Lower lobe of right lung (tissue), 2 donors: ENCODE measurements around the gene NUMA1. TPM values are rescaled to one million over a fixed set of nuclear protein-coding genes. Genes with fewer than 3 reads are reported as not detected.

Experiments
- ATAC-seq, 2 donors: fragments of 200-7000 bp; cut with Tn5 transposase; one replicate each; pipeline ENCODE4 v1.9.1; 2020 to 2022; ENCODE audit warnings: mild to moderate bottlenecking in 2 of 2, moderate library complexity in 2 of 2
- DNase-seq: peaks from one replicate; pipeline ENCODE4 v3.0.0-alpha.2; 2020
- H3K27ac ChIP-seq: fragments of 200-600 bp; one replicate; pipeline ENCODE4 v1.8.0; 2022
- H3K27me3 ChIP-seq: fragments of 200-600 bp; one replicate; pipeline ENCODE4 v1.8.0; 2022; ENCODE audit warnings: low read depth
- H3K36me3 ChIP-seq: fragments of 200-600 bp; one replicate; pipeline ENCODE4 v1.8.0; 2022; ENCODE audit warnings: mild to moderate bottlenecking
- H3K4me1 ChIP-seq: fragments of 200-600 bp; one replicate; pipeline ENCODE4 v1.8.0; 2022
- H3K4me3 ChIP-seq: fragments of 200-600 bp; one replicate; pipeline ENCODE4 v1.8.0; 2022; ENCODE audit warnings: mild to moderate bottlenecking
- H3K9me3 ChIP-seq: fragments of 200-600 bp; one replicate; pipeline ENCODE4 v1.8.0; 2022
- CTCF ChIP-seq: fragments of 200-600 bp; IDR thresholded peaks from one replicate; pipeline ENCODE4 v1.8.0; 2022; ENCODE audit warnings: antibody characterized with exemption, mild to moderate bottlenecking
- intact Hi-C: fragments of 100-400 bp; cut with DNase I; formaldehyde crosslinking; loops from one replicate; pipeline ENCODE4 v1.11.0; 2022
- total RNA-seq: library from RNA; stranded (reverse); fragmentation: NEBNext Ultra II Directional; extraction: Animal tissue kit (Norgen Biotek cat#: 25700); gene quantifications from one replicate; pipeline ENCODE4 v1.2.1, GENCODE V29; 2021
- donor health status: DM: no; HTN: yes; CAD: no; lungs with severe emphysema.

The NUMA1 gene
- total RNA-seq, 1 donor from 2014 or later: 200 TPM

- Histone ChIP-seq H3K27me3 (no peaks in the 10 kb centered on the region), H3K27ac (peak overlapping the region; percentile 85), H3K4me3 (no peak overlapping the region), H3K9me3 (no peaks in the 10 kb centered on the region), H3K4me1 (peaks cover 26% of the 10 kb centered on the region), H3K36me3 (peaks cover 10% of the 10 kb centered on the region)
- DNase-seq: no peak
- ATAC-seq: no peak
- no peak for TF ChIP-seq CTCF
- intact Hi-C loops: no loop called here
These were observed 1.6 kb upstream of the NUMA1 start for GRCh38 chr11:72081821-72082453.

- Histone ChIP-seq H3K9me3 (no peaks in the 10 kb centered on the region), H3K4me3 (peak overlapping the region; percentile 70), H3K36me3 (peaks cover 9% of the 10 kb centered on the region), H3K27ac (peak overlapping the region; percentile 85), H3K27me3 (no peaks in the 10 kb centered on the region), H3K4me1 (peaks cover 26% of the 10 kb centered on the region)
- ATAC-seq (no peak), DNase-seq (no peak)
- intact Hi-C loops: no loop called here
- TF ChIP-seq CTCF: no peak
These were observed 872 bp upstream of the NUMA1 start for GRCh38 chr11:72081184-72081644.

GRCh38 chr11:72079819-72080325 lies 470 bp downstream of the NUMA1 start:
- H3K9me3 ChIP-seq: no peaks in the 10 kb centered on the region
- peaks cover 30% of the 10 kb centered on the region for H3K4me1 ChIP-seq
- H3K36me3 ChIP-seq: peaks cover 6% of the 10 kb centered on the region
- H3K4me3 ChIP-seq: peak overlapping the region; percentile 70
- no peak for TF ChIP-seq CTCF
- intact Hi-C loops: loop anchor here (5.0 kb wide), 1 partner anchor 38 kb away; no protein-coding TSS in a partner anchor
- peak in 1 of 2 donors; percentile 62 for ATAC-seq
- H3K27ac ChIP-seq: peak overlapping the region; percentile 85
- no peak for DNase-seq
- H3K27me3 ChIP-seq: no peaks in the 10 kb centered on the region

GRCh38 chr11:72078477-72078876 lies 1.9 kb downstream of the NUMA1 start:
- TF ChIP-seq CTCF: no peak
- DNase-seq: no peak
- Histone ChIP-seq H3K27ac (no peak overlapping the region), H3K27me3 (no peaks in the 10 kb centered on the region), H3K4me1 (peaks cover 30% of the 10 kb centered on the region), H3K9me3 (no peaks in the 10 kb centered on the region), H3K36me3 (peaks cover 6% of the 10 kb centered on the region), H3K4me3 (no peak overlapping the region)
- ATAC-seq: no peak
- intact Hi-C loops: loop anchor here (5.0 kb wide), 1 partner anchor 36 kb away; no protein-coding TSS in a partner anchor

- no peak for TF ChIP-seq CTCF
- Histone ChIP-seq H3K9me3 (no peaks in the 10 kb centered on the region), H3K27ac (no peak overlapping the region), H3K27me3 (no peaks in the 10 kb centered on the region), H3K4me3 (no peak overlapping the region), H3K36me3 (peaks cover 6% of the 10 kb centered on the region), H3K4me1 (peaks cover 40% of the 10 kb centered on the region)
- ATAC-seq (no peak), DNase-seq (no peak)
- intact Hi-C loops: loop anchor here (5.0 kb wide), 1 partner anchor 33 kb away; no protein-coding TSS in a partner anchor
These were observed 4.6 kb downstream of the NUMA1 start for GRCh38 chr11:72075756-72076155.
